GM19025 (cell line): ENCODE results near the gene KCNJ10.

Source experiments
- ATAC-seq: cut with Tn5 transposase; IDR thresholded peaks from one replicate; pipeline ENCODE4 v1.9.1; 2021; ENCODE audit warnings: mild to moderate bottlenecking, low read depth, moderate library complexity; ENCODE audit not compliant: unreplicated experiment

The KCNJ10 gene

DNA sequence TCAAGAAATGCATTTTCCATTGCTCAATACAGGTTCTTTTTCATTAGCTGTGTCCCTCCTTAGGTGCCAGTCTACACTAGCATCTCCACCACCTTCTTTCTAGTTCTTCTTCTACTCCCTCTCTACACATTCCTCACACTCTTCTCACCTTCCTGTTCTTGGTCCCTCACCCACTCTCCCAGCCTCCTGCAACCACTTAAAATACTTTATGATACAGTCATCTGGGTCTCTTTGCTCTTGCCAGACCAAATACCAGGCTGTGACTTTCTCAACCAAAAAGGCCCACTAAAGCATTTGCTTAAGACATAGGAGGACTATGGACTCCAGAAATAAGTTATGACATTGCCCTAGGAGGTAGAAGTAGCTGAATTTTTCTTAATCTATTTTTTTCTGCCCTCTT, 73.3 kb downstream of the KCNJ10 start:
- no peak for ATAC-seq

DNA sequence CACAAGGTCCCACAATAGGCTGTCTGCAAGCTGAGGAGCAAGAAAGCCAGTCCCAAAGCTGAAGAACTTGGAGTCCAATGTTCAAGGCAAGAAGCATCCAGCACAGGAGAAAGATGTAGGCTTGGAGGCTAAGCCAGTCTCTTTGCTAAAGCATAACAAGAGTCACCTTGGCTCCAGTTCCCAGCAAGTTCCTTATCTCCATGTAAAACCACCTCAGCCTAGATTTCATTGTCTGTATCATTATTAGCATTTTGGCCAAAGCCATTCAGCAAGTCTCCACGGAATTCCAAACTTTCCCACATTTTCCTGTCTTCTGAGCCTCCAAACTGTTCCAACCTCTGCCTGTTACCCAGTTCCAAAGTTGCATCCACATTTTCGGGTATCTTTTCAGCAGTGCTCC, 75.1 kb downstream of the KCNJ10 start:
- ATAC-seq = no peak

DNA sequence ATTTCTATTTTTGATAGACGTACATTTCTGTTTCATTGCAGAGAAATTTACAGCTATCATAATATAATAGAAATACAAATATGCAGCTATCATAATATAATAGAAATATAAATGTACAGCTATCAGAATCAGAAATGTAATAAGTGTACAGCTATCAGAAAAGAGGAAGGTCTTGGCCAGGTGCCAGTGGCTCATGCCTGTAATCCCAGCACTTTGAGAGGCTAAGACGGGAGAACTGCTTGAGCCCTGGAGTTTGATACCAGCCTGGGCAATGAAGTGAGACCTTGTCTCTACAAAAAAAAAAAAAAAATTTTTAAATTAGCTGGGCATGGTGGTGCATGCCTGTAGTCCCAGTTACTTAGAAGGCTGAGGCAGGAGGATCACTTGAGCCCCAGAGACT, 76.0 kb downstream of the KCNJ10 start:
- ATAC-seq = no peak

DNA sequence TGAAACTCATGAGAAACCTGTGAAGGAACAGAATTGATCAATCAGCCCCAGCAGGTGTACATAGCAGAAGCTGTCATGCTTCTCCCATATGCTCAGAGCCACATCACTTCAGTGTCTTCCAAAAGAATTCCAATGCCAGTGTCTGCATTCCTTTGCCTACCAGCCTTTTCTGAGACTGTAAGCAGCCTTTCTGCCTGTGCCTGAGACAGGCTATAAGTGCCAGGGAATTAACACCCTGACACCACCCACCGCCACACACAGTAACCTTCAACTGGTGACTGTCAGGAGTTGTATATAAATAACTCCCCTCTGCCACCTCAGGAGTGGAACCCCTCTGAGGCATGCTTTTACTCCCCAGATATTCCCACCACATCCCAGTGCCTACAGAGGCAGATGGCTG, 77.8 kb downstream of the KCNJ10 start:
- ATAC-seq = no peak

DNA sequence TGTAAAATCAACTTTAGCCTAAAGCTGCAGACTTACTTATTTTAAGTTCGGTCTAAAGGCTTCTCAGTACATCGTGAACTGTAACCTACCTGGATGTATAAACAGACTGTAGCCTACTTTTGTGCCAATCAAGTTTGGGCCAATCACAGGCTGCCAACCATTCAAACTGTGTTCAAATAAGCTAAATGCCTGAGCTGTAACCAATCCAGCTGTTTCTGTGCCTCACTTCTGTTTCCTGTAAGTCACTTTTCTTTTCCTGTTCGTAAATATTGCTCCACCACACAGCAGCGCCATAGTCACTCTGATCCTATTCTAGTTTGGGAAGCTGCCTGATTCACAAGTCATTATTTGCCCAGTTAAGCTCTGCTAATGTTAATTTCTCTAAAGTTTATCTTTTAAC, 78.4 kb downstream of the KCNJ10 start:
- ATAC-seq = no peak

DNA sequence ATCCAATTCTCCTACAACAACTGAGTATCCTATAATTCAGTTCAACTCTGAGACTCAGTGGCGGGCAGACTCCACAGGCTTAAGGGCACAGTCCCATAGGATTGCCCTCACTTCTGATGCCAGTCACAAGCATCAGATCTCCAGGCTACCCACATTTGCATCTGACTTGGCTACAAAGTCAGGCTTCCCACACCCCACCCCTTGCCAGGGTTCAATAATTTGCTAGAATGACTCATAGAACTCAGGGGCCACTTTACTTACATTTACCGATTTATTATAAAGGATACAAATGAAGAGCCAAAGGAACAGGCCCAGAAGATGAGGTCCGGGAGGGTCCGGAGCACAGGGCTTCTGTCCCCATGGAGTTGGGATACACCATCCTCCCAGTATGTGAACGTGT, 80.0 kb downstream of the KCNJ10 start:
- no peak for ATAC-seq

DNA sequence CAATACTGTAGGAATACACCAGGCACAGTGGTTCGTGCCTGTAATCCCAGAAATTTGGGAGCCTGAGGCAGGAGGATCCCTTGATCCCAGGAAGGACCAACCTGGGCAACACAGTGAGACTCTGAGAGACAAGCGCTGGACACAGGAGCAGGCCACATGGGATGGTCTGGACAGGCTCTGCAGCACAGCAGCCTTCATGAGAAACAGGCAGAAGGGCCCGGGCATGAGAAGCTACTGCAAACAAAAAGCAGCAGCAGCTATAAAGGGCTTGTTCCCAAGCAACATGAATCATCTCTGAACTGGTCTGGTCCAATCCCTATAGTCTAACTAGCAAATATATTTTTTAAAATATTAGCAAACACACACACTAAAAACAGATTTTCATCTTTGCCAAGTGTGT, 80.4 kb downstream of the KCNJ10 start:
- no peak for ATAC-seq

DNA sequence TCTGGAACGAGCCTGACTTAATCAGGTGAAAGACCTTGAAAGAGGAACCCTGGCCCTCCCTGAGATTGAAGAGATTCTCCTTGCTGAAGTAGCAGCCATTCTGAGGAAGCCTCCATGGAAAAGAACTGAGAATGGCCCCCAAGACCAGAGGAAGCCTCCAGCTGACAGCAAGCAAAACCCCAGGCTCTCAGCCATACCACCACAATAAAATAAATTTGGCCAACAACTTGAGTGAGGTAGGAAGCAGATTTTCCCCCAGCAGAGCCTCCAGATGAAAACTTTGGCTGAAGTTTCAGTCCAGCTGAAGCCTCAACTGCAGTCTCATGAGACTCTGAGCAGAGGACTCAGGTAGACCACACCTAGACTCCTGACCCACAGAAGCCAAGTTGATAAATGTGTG, 82.0 kb downstream of the KCNJ10 start:
- no peak for ATAC-seq

DNA sequence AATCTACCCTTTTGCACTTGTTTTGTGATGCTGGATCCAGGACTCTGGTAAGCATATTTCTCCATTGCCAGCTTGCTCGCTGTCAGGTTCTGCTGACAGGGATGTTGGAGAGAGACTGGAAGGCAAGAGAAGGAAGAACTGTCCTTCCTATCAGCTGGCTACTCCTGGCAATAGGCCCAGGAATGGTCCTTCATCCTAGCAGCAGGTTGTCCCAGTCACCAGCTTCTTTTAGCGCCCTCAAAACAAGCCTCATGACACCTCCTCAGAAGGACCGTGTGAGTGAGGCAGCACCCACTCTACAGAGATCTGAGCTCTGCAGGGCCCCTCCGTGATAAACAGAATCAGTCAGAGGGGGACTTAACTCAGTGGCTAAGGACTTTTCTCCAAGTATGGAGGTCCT, 82.8 kb downstream of the KCNJ10 start:
- no peak for ATAC-seq

DNA sequence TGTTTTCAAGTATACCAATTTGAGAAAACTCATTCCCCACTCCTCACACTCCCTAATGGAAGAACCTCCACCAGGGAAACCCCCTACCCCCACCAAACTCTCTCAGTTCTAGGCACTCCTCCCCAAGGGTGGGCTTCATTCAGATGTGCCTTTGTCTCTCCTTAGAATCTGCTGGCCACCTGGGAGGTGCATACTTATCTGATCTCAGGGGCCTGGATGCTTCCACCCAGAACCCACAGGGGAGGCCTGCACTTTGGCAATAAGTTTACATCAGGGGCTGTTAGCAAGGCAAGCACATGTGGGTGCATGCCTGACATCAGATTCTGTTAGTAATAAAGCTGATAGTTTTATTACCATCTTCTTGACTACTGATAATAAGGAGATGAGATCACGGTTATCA, 83.4 kb downstream of the KCNJ10 start:
- ATAC-seq = no peak

DNA sequence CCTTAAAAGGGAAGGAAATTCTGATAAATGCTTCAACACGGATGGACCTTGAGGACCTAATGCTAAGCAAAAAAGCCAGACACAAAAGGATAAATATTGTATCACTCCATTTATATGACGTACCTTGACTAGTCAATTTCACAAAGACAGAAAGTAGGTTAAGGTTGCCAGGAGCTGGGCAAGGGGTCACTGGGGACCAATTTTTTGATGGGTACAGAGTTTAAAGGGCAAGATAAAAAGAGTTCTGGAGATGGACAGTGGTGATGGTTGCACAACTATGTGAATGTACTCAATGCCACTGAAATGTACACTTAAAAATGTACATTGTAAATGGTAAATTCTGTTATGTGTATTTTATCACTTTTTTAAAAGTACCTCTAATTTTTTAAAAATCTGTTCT, 83.9 kb downstream of the KCNJ10 start:
- ATAC-seq = no peak

DNA sequence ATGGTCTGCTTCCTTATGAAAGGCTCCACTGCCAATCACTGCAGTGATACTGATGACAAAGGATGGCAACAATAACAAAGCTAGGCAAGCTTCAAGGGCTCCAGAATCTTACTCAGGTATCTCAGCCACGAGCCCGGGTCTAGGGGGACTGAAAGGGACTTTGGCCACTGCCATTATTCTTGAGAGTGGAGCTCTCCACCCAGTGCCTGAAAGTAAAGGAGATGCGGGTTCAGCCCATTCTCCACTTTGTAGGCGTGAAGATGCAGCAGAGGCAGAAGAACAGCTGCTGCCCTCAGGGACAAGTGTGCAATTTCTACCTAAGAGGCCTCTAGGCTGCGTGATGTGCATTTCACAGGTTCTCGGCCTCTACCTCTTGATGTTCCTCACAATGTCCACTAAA, 84.5 kb downstream of the KCNJ10 start:
- no peak for ATAC-seq

DNA sequence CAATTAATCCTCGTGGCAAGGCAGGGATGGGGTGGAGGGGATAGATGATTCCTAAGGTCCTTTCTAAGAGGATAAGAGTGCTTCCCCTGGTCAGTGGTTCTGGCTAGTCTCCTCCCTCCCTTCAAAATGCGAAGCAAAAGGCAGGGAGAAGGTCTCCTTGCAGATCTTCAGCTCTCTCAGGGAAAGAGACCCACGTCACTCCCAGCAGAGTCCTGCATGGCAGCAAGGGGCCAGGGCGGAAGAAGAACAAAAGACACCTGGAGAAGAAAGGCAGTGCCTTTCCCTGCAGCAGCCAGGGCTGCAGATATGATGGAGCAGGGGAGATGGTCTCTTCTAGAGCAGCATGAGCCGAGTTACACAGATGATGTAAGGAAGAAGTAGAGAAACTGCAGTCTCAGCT, 86.3 kb downstream of the KCNJ10 start:
- no peak for ATAC-seq

DNA sequence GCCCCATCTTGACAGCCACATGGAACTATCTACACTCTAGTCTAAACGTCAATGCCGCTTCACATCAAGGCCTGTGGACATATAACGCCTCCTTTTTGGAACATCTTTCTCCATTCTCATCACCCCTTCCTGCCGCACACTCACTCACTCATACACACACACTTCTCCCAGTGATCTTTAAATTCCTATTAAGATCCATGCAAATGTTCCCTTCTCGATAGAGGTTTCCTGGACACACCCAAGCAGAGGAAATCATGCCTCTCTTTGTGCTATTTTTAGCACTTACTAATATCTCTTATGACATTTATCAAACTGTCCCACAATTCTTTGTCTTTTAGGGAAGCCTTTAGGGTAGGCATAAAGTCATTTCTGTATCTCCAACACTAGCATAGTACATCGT, 87.7 kb downstream of the KCNJ10 start:
- ATAC-seq = no peak

DNA sequence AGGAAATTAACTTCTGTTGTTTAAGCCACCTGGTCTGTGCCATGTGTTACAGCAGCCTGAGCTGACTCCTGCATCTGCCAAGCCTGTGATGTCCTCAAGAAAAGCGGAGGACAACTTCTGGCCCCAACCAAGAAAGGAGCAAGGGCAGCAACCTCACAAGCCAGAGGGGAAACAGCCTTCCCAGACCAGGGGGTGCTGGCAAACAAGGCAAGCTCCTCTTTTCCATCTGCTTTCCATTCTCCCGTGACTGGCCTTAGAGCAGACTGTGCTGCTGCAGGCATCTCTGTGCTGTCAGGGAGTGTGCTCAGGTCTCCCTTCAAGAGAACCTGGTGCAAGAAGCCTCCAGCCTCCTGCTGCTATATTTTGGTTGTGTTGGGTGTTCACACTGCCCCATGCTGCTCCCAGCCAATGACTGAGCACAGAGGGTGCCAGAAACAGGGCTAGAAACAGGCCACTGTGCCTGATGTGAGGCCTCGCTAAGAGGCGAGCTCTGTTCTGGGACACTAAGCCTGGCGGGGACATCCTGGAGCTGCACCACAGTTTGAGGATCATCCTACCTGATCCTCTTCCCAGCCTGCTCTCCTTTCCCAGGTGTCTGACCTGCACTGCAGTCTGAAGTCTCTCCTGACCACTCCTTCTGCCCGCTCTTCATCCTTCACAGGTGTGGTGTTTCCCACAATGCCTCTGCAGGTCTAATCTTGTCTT, 88.5 kb downstream of the KCNJ10 start:
- no peak for ATAC-seq

DNA sequence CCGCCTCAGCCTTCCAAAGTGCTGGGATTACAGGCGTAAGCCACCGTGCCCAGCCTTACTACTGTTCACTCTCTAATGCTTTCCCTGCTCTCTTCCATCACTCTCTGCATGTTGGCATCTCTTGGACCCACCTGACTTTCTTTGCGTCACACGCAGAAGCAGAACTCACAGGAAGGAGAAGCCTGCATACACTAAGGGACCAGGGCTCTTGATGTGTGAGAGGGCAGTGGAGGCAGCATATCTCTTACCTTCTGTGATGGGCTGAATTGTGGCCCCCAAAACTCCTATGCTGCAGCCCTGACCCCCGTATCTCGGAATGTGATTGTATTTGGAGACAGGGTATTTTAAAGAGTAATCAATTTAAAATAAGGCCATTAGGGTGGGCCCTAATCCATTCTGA, 89.2 kb downstream of the KCNJ10 start:
- ATAC-seq = no peak

DNA sequence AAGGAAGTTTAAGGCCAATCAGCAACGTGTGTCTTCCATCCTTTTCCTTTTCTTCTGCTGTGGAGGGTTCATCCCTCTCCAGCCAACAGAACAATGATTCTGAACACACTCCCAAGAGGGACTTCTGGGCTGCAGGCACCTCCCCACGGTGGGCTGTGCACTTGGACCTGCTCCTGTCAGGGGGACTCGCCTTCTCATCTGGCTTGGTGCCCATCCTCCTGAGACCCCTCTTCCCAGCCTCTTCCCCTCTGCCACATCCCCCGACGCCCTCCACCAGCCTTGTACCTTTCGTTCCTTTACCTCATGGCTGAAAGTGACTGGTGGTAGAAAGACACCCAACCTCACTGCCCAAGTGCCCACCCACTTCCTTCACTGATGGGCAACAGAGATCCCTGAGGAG, 89.9 kb downstream of the KCNJ10 start:
- no peak for ATAC-seq

DNA sequence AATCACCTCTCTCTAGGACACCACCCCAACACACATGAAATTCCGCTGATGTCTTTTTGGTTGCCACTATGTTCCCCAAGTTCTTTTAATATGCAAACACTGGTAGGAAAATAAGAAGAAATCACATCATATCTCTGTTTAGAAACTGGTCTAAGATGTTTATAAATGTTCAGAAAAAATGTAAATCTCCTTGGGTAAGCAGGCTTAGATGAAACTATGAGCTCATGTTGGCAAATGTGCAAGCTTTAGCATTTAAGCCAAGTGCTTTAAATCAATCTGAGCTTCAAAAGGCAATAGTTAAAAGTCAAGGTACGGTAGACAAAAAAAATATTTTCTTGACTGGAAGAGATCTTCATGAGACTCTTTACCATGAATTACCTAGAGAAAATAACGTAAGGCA, 90.7 kb downstream of the KCNJ10 start:
- no peak for ATAC-seq

DNA sequence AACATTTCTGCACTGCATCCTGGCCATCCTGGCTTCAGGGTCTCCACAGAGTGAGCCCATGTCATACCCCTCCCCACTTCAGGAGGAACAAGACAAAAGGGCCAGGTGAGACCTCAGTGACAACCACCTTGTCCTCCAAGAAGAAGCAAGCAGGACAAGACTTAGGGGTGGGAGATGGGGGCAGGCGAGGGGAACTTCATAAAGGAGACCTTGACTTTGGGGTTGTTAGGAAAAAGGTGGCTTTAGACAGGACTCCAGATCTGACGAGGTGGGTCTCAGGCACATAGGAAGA, 91.9 kb downstream of the KCNJ10 start:
- ATAC-seq = no peak

DNA sequence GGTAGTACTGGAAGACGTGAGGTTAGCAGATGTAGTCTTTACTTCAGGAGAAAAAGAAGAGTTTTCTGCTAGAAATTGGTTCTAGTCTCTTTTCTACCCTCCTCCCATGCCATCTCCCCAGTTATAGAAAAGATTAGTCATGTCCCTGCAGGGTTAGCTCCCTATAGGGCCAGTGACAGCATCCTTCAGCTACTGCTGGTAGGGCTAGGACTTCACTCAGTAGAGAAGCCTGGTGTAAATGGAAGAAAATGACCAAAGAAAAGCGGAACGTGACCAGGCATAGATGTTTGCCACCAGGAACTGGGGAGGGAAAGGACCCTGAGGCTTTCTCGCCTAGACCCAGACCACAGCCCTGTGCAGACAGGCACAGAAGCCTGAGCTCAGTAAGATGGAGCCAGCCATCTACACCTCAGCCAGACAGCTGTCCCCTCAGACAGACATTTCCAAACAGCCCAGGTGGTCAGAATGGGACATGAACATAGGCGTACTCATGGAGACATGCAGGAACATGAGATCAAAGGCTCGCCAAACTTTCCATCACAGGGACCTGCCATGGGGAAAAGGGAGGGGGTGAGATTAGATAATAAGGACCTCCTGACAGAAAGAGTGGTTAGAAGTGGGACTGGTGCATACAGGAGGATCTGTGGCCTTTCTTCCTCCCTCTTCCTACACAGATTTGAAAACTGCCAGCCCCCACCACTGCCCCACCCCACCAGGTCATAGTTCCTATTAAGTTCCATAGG, 92.4 kb downstream of the KCNJ10 start:
- ATAC-seq = no peak

DNA sequence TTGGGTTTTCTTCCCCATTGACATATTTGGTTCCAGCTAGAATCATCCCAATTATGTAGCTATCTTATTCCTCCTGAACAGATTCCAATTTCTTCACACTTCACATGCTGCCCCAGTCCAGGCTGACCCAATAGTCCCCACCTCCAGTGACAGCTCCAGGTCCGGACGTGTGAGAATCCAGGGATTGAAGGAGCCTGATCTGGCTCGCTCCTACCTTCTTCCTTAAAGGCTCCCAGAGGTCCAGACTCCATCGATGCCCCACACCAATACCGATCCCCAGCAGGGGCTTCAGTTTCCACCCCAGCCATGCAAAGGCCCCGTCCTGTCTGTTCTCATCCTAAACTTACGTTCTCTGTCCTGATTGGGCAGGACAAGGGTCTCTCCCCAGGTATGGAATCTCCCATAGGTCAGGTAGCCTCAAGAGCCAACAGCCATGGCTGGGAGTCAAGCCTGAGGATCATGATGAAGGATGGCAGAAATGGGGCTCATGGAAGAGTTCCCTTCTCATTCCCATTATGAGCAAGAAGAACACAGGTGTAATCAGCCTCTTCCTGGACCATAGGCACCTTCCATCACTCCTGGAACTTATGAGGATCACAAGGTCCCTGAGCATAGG, 95.5 kb downstream of the KCNJ10 start:
- no peak for ATAC-seq

DNA sequence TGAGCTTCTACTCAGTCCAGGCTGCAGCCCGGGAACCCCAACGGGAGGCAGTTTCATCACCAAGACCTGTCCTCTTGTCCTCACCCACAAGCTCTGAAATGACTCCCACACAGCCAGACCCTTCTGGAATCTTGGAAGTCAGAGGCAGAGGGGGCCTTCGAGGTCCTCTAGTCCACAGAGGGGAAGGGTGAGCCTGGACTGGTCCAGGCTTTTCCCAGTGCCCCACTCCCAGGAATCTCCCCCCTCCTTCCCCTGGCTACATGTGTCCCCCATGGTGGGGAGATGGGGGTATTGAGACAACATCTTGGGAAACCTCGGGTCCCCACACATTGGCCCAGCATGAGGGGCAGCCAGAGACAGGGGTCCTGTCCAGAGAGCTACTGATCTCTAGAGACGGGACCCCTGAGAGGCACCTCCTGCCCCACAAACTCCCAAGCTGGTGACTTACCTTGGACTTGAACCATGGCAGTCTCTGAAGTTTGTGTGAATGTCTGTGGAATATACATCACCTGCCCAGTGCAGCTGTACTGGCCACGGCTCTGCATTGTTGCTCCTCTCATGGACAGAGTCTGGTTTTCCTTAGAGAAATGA, 96.5 kb downstream of the KCNJ10 start:
- ATAC-seq = no peak
